SK-N-MC (cell line): ENCODE measurements around the gene CREBZF.

ENCODE experiments used
- EZH2 ChIP-seq: fragments of 200-600 bp; sonication (generic); IDR thresholded peaks from one replicate; pipeline ENCODE4 v1.6.1; 2017; ENCODE audit warnings: antibody characterized with exemption
- POLR2AphosphoS5 ChIP-seq: IDR thresholded peaks from 2 replicates; pipeline ENCODE4 v1.6.1; 2012; ENCODE audit warnings: mild to moderate bottlenecking, low read depth, low read length, borderline replicate concordance

DNA sequence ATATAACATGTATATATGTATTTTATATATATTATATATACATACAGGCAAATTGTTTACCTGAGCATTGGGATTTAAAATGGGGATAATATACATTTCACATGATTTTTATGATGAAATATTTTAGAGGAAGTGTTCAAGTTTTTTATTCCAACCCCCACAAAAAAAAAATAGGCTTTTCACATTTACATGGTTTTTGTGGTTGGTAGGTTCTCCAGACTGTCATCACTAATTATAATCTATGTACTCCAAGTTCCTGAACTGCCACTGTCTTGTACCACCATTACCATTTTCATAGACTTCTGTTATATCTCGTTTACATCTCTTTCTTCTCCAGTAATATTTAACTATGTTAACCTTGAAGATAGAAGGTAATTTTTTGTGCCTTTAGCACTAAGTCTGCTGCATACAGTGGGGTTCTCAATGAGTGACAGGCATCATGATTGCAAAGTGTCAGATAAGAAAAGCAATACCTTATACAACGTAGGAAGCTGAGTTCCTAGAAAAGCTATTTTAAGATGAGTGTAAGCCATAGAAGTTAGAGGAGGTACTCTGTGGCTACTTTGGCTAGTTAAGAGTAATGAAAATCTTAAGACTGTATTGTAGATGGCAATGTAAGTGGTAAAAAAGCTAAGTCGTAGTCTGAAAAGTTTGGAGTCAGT, 12.0 kb downstream of the CREBZF start:
- TF ChIP-seq EZH2 (no peak), POLR2AphosphoS5 (no peak)
